Mesendoderm (in vitro differentiated cells): ENCODE data around the gene PRKN.

Experiments used
- DNase-seq: peaks from one replicate; pipeline ENCODE4 v3.0.0; 2013
- H2AK5ac ChIP-seq: 2 replicates; pipeline ENCODE4 v1.6.1; 2013; ENCODE audit warnings: low read length, inconsistent platforms
- H2BK120ac ChIP-seq: 2 replicates; pipeline ENCODE4 v1.6.1; 2013; ENCODE audit warnings: low read depth, mild to moderate bottlenecking, low read length, moderate library complexity, mixed read lengths
- H2BK15ac ChIP-seq: replicated peaks from 2 replicates; pipeline ENCODE4 v1.6.1; 2013; ENCODE audit warnings: low read depth, mild to moderate bottlenecking, moderate library complexity
- H2BK5ac ChIP-seq: 2 replicates; pipeline ENCODE4 v1.6.1; 2013; ENCODE audit warnings: low read length, inconsistent platforms
- H3K18ac ChIP-seq: 2 replicates; pipeline ENCODE4 v1.6.1; 2013; ENCODE audit warnings: mild to moderate bottlenecking, low read length, mixed read lengths
- H3K23ac ChIP-seq: one replicate; pipeline ENCODE4 v1.6.1; 2013; ENCODE audit warnings: low read length
- H3K27ac ChIP-seq: 2 replicates; pipeline ENCODE4 v1.5.1; 2013; ENCODE audit warnings: low read depth, mild to moderate bottlenecking, inconsistent platforms, low read length, moderate library complexity
- H3K27me3 ChIP-seq: 2 replicates; pipeline ENCODE4 v1.6.1; 2013; ENCODE audit warnings: low read length, control low read depth, mild to moderate bottlenecking, inconsistent platforms; ENCODE audit not compliant: insufficient read depth, poor library complexity
- H3K36me3 ChIP-seq: 2 replicates; pipeline ENCODE4 v1.6.1; 2013; ENCODE audit warnings: low read length, inconsistent platforms; ENCODE audit not compliant: control insufficient read depth, insufficient read depth
- H3K4ac ChIP-seq: one replicate; pipeline ENCODE4 v1.6.1; 2013; ENCODE audit warnings: low read depth, mild to moderate bottlenecking, low read length, moderate library complexity
- H3K4me1 ChIP-seq: 2 replicates; pipeline ENCODE4 v1.6.1; 2013; ENCODE audit warnings: low read depth, low read length, inconsistent platforms; ENCODE audit not compliant: control insufficient read depth
- H3K4me2 ChIP-seq: 2 replicates; pipeline ENCODE4 v1.6.1; 2013; ENCODE audit warnings: low read length
- H3K4me3 ChIP-seq: 2 replicates; pipeline ENCODE4 v1.5.1; 2013; ENCODE audit warnings: mild to moderate bottlenecking, low read length
- H3K56ac ChIP-seq: one replicate; pipeline ENCODE4 v1.6.1; 2013; ENCODE audit warnings: low read length
- H3K79me1 ChIP-seq: 2 replicates; pipeline ENCODE4 v1.6.1; 2013; ENCODE audit warnings: low read length, inconsistent platforms
- H3K79me2 ChIP-seq: 2 replicates; pipeline ENCODE4 v1.6.1; 2013; ENCODE audit warnings: mild to moderate bottlenecking, low read length; ENCODE audit not compliant: control insufficient read depth, insufficient read depth
- H3K9ac ChIP-seq: 2 replicates; pipeline ENCODE4 v1.6.1; 2013; ENCODE audit warnings: low read length, inconsistent platforms
- H4K5ac ChIP-seq: one replicate; pipeline ENCODE4 v1.6.1; 2013; ENCODE audit warnings: low read length
- H4K8ac ChIP-seq: one replicate; pipeline ENCODE4 v1.6.1; 2013; ENCODE audit warnings: low read depth, mild to moderate bottlenecking, control low read depth, low read length, moderate library complexity
- WGBS: extraction: QIAGEN DNeasy Blood & Tissue Kit; methylation state at CpG from one replicate; pipeline ENCODE4 v1.1.7; 2013; ENCODE audit warnings: low lambda C conversion rate, missing lambda C conversion rate; ENCODE audit not compliant: insufficient coverage; ENCODE audit errors: extremely low coverage; 5-methylcytosine and 5-hydroxymethylcytosine counted together

The PRKN gene

DNA sequence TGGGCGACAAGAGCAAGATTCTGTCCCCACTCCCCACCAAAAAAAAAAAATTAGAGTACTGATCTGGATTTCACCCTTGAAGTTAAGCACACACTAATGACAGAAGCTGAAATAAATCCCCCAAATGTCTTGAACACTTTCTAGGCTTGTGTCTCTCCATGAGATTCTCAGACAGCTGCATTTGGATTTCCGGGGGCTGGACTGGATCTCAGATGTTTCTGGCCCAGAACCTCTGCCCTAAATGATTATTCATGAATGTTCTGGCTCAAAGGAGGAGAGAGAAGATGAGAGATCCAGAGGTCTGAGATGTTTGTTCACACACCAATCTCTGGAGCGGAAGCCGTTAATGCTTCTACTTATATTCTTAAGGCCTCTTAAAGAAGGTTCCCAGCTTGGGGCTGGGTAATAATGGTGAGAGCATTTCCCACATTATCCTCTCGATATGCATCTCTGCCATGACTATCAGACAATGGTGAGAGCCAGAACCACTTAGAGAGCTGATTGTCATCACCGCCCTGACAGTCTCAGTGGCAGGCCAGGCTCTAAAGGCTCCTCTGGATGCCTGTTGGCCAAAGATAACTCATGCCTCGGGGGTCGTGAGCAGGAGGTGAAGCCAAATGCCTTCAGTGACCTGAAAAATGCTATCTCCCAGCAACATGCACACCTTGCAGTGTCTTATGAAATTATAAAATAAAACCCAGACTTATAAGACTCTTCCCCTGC is 1325.8 kb downstream of the PRKN start:
- H3K9ac ChIP-seq = no peak overlapping the region
- H3K79me1 ChIP-seq = no peaks in the 10 kb centered on the region
- H4K5ac ChIP-seq = no peak overlapping the region
- peak overlapping the region; percentile 18 for H3K23ac ChIP-seq
- peaks cover 3% of the 10 kb centered on the region for H3K4me1 ChIP-seq
- no peak overlapping the region for H3K4me3 ChIP-seq
- no peak overlapping the region for H3K56ac ChIP-seq
- no peak overlapping the region for H3K18ac ChIP-seq
- H3K79me2 ChIP-seq = no peaks in the 10 kb centered on the region
- H2BK120ac ChIP-seq = no peak overlapping the region
- peak overlapping the region; percentile 70 for H3K27ac ChIP-seq
- H3K36me3 ChIP-seq = no peaks in the 10 kb centered on the region
- H4K8ac ChIP-seq = no peak overlapping the region
- WGBS = no CpG with 5 or more reads among the region's 8 CpGs
- H3K4me2 ChIP-seq = no peak overlapping the region
- H3K27me3 ChIP-seq = no peaks in the 10 kb centered on the region
- DNase-seq = peak; percentile 93
- H2BK15ac ChIP-seq = no peak overlapping the region
- H3K4ac ChIP-seq = no peak overlapping the region
- H2AK5ac ChIP-seq = no peak overlapping the region
- no peak overlapping the region for H2BK5ac ChIP-seq

DNA sequence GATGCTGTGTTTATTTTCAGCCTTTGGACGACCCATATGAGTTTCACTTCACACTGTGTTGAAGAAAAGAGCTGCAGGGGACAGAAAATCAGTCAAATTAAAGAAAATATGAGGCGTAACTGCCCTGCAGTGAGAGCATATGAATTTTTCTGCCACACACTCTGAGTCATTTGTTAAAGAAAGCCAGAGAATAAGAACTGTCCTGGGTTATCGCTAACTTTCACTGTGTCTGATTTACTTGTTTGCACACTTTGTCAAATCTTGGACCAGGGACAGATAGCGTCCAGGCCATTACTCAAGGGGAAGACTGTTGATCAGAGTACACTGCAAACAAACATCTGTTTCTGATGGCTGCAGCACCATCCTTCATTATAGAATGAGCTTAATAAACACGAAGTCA is 1326.9 kb downstream of the PRKN start:
- H3K79me1 ChIP-seq = no peaks in the 10 kb centered on the region
- H3K27me3 ChIP-seq = no peaks in the 10 kb centered on the region
- H3K36me3 ChIP-seq = no peaks in the 10 kb centered on the region
- H3K27ac ChIP-seq = no peak overlapping the region
- no peaks in the 10 kb centered on the region for H3K79me2 ChIP-seq
- no peak overlapping the region for H3K18ac ChIP-seq
- no peak overlapping the region for H2BK120ac ChIP-seq
- WGBS = no CpG with 5 or more reads among the region's 5 CpGs
- H4K8ac ChIP-seq = no peak overlapping the region
- H3K4me2 ChIP-seq = no peak overlapping the region
- no peak overlapping the region for H3K4me3 ChIP-seq
- no peak overlapping the region for H2BK15ac ChIP-seq
- no peak overlapping the region for H4K5ac ChIP-seq
- no peak overlapping the region for H3K23ac ChIP-seq
- peaks cover 3% of the 10 kb centered on the region for H3K4me1 ChIP-seq
- H2BK5ac ChIP-seq = peak overlapping the region; percentile 20
- no peak overlapping the region for H3K9ac ChIP-seq
- H2AK5ac ChIP-seq = no peak overlapping the region
- no peak overlapping the region for H3K4ac ChIP-seq
- no peak for DNase-seq
- peak overlapping the region; percentile 1 for H3K56ac ChIP-seq

DNA sequence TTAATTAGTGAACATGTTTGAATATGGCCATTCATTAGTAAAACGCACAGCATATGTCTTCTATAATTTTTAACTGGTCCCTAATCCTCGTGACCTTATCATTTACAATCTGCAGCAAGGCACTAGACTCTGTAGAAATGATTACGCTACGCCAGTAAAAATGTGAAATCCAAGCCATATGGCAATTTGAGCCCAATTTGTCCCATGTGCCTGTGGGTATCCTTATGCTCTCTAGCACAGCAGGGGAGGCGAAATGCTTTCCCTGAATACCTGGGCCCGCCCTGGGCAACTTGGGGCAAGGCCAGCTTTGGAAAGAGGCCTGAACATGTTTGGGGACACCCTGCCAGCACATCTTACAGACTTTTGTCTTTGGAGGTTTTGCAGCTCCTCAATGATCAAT is 1331.0 kb downstream of the PRKN start:
- Histone ChIP-seq H3K27ac (no peak overlapping the region), H3K27me3 (no peaks in the 10 kb centered on the region), H3K79me2 (no peaks in the 10 kb centered on the region), H3K4me1 (peaks cover 2% of the 10 kb centered on the region), H3K4ac (no peak overlapping the region), H3K4me2 (no peak overlapping the region), H3K9ac (no peak overlapping the region), H4K8ac (no peak overlapping the region), H3K23ac (no peak overlapping the region), H3K36me3 (no peaks in the 10 kb centered on the region), H2BK5ac (no peak overlapping the region), H2BK15ac (no peak overlapping the region), H2BK120ac (no peak overlapping the region), H3K79me1 (no peaks in the 10 kb centered on the region), H3K56ac (no peak overlapping the region), H3K18ac (no peak overlapping the region), H2AK5ac (no peak overlapping the region), H4K5ac (no peak overlapping the region), H3K4me3 (no peak overlapping the region)
- DNase-seq = no peak
- no CpG with 5 or more reads among the region's 6 CpGs for WGBS

DNA sequence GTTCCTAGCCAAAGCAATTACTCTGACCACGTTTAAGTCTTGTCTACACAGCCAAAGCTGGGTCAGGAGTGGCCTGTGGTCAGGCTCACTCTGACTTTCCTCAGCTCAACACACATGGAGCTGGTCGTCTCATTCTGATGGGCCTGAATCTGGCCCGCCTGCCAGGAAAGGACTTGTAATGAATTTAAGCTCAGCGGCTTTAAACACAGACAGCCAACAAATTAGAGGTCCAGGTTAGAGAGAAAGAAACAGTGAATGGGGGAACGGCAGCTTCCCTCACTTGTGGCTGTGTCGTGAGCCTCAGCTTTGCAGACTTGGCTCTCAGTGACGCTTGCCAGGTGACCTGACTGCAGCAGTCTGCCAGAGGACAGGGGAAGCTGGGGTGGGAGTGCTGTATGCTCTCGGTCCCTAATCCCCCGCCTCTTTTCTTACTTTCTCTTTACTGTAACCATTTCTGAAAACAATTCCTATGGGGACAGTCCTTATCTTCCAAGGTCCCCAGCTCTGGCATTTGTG is 1331.8 kb downstream of the PRKN start:
- no peaks in the 10 kb centered on the region for H3K79me1 ChIP-seq
- peaks cover 2% of the 10 kb centered on the region for H3K4me1 ChIP-seq
- no peak overlapping the region for H3K56ac ChIP-seq
- H3K36me3 ChIP-seq = no peaks in the 10 kb centered on the region
- no peak overlapping the region for H3K27ac ChIP-seq
- H4K8ac ChIP-seq = no peak overlapping the region
- no peak for DNase-seq
- no CpG with 5 or more reads among the region's 9 CpGs for WGBS
- H3K27me3 ChIP-seq = no peaks in the 10 kb centered on the region
- H3K18ac ChIP-seq = peak overlapping the region; percentile 39
- H4K5ac ChIP-seq = no peak overlapping the region
- no peak overlapping the region for H3K23ac ChIP-seq
- peak overlapping the region; percentile 9 for H2BK15ac ChIP-seq
- H3K4ac ChIP-seq = no peak overlapping the region
- H3K4me3 ChIP-seq = no peak overlapping the region
- no peak overlapping the region for H2BK5ac ChIP-seq
- no peaks in the 10 kb centered on the region for H3K79me2 ChIP-seq
- no peak overlapping the region for H3K9ac ChIP-seq
- no peak overlapping the region for H3K4me2 ChIP-seq
- no peak overlapping the region for H2BK120ac ChIP-seq
- no peak overlapping the region for H2AK5ac ChIP-seq

DNA sequence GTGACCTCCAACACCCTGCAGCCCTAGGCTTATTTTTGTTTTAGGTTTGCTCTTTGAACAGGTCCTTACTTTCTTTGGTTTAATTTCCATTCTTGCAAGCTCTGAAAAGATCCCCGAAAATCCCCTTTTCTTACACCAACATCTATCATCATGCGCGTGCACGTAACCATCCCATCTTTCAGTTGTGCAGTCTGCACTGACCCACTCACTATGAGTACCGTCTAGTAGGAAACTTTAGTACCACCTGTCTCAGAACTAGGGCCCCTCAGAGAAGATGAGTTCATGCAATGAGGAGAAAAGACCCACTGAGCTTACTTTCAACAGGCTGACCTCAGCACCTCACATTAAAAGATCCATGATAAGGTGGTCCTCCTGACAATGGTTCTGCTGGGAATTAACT is 1333.1 kb downstream of the PRKN start:
- Histone ChIP-seq H3K4me3 (no peak overlapping the region), H3K9ac (no peak overlapping the region), H4K8ac (no peak overlapping the region), H3K18ac (no peak overlapping the region), H3K4me2 (no peak overlapping the region), H3K4ac (no peak overlapping the region), H3K79me2 (no peaks in the 10 kb centered on the region), H3K27me3 (no peaks in the 10 kb centered on the region), H2BK120ac (no peak overlapping the region), H2BK5ac (no peak overlapping the region), H2BK15ac (no peak overlapping the region), H3K27ac (no peak overlapping the region), H2AK5ac (no peak overlapping the region), H3K79me1 (no peaks in the 10 kb centered on the region), H3K23ac (no peak overlapping the region), H4K5ac (no peak overlapping the region), H3K4me1 (peaks cover 2% of the 10 kb centered on the region), H3K36me3 (no peaks in the 10 kb centered on the region), H3K56ac (peak overlapping the region; percentile 45)
- no CpG with 5 or more reads among the region's 5 CpGs for WGBS
- DNase-seq = no peak
